HG03025 (cell line): ENCODE data around the gene NUDT22.
A peak's percentile ranks its signal among the peaks of the same experiment; 100 is the strongest.

Experiments
- ATAC-seq: cut with Tn5 transposase; IDR thresholded peaks from one replicate; pipeline ENCODE4 v1.9.1; 2021; ENCODE audit warnings: mild to moderate bottlenecking, moderate library complexity; ENCODE audit not compliant: unreplicated experiment, low FRiP score

NUDT22 gene

DNA sequence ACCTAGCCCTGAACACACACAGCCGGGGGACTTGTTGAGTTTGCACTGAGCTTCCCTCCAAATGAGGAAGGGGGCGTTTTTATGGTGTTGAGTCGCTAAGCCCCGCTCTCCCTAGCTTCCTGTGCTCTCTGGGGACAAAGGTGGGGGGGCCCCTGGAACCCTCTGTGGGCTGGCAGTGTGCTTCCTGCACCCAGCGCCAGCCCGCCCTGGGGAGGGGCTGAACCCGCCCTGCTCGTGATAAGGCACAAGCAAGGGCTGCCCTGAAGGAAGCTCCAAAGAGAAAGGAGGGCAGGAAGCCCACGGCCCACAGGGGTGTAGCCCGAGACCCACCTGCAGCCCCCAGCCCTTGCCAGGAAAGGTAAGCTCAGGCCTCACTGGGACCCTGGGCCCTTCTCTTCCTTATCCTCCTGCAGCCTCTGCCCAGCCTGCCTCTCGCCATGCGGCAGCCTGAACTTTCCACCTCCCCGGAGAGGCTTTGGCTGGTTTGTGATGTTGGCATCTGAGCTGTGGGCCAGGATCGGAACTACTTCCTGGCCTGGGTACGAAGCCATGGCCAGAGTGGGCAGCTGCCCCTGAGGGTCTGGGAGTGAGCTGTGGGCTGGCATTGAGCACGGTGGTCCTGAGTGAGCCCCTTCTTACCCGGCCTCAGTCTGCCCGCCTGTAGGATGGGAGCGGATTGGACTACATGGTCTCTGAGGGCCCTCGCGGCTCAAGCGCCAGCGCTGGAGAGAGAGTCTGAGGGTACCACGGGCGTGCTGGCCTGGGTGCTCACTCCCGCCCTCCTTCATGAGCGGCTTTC lies 19.4 kb upstream of the NUDT22 start, which contains the start of gene FERMT3:
Gene FERMT3, plus strand, starts transcription at position 265 of the 799 bp plus-strand sequence. CDS start 644 bp downstream, outside the sequence.
- no peak for ATAC-seq

DNA sequence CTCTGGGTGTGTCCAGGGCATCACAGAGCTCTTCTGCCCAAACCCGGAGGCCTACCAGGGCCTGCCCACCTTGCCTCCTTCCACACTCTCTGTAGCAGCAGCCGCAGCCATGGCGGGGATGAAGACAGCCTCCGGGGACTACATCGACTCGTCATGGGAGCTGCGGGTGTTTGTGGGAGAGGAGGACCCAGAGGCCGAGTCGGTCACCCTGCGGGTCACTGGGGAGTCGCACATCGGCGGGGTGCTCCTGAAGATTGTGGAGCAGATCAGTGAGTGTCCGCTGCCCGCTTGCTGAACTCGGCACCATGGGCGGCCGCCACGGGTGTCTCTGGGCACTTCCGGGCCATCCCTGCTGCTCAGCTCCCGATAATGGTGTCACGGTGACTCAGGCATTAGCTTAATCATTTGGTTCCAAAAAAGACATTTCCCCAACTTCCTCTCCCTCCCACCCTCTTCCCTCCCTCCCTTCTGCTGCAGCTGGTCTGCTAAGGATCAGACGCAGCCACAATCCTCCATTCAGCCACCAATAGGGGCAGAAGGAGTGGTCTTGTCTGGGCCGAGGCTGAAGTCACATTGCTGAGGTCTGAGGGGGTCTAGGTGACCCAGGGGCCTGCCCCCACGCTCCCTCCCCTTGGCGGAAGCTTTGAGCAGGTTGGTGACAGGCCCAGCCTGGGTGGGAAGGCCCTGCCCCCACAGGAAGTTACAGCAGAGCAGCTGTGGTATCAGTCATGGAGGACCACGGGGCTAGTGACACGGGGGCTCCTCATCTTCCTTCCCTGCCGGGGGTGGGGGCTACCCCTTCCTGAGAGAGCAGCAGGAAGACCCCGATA lies 18.6 kb upstream of the NUDT22 start:
- ATAC-seq = peak; percentile 40

DNA sequence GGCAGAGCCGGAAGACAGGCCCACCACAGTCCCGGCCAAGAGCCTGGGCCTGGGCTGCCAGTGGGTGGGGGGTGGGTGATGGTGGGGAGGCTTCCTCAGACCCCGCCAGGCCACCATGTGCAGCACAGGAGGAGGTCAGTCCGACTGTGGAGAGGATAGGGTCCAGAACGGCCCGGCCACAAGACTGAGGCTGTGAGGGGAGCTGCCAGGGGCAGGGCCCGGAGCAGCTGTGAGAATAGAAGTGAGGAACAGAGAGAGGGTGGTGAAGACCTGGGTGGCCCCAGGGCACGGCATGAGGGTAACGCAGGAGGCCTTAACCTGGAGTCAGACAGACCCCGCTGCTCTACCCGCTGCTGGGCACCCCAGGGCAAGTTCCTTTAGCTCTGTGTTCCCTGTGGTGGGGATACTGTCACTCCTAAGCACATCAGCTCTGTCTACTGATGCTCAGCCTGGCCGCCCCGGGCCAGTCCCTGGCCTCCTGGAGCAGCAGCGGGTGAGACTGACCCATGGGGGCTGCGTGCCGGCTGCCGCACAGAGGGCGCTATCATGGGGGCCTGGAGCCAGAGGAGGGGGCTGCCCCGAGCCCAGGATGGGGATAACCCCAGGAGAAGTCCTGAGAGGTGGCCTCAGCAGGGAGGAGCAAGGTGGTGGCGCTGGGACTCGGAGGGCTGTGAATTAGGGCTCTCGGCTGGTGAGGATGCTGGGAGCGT lies 17.8 kb upstream of the NUDT22 start:
- ATAC-seq = no peak

DNA sequence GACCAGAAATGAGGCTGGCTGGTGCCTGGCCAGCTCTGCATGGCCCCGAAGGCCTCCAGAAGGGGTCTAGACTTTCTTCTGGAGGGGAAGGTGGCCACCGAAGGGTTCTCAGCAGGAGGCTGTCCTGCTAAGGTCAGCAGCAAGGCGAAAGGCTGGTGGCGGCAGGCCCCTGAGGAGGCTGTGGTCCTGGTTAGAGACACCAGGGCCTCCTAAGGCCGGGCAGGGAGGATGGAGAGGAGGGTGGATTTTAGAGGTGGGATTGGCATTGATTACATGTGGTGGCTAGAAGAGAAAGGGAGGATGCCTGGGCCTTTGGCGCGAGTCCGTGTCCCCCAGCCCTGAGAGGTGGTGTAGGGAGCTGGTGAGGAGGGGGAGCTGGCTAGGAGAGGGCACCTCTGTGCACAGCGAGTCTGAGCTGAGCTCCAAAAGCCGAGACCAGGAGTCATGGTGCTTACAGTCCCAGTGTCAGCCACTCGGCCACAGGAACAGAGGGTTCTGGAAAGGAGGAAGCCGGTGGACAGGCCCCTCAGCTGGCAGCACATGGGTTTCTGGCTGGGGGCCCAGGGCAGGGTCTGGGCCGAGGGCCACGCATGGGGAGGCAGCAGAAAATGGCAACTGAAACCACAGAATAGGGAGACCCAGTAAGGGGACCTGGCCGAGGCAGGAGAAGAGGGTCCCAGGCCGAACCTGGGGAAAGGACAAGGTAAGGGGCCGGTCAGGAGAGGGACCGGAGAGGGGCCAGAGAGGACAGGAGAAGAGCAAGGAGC lies 17.1 kb upstream of the NUDT22 start:
- ATAC-seq = no peak

DNA sequence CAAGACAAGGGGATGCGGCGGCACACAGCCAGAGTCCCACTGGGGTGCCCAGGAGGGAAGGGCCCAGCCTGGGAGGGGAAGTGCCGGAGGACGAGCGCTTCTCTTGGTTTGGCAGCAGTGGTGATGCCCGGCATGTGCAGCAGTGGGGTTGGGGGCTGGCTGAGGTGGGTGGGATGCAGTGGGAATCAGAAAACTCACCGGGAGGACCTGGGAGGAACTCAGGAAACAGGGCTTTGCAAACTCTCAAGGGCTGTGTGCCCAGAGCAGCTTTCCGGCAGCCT lies 16.6 kb upstream of the NUDT22 start:
- no peak for ATAC-seq

DNA sequence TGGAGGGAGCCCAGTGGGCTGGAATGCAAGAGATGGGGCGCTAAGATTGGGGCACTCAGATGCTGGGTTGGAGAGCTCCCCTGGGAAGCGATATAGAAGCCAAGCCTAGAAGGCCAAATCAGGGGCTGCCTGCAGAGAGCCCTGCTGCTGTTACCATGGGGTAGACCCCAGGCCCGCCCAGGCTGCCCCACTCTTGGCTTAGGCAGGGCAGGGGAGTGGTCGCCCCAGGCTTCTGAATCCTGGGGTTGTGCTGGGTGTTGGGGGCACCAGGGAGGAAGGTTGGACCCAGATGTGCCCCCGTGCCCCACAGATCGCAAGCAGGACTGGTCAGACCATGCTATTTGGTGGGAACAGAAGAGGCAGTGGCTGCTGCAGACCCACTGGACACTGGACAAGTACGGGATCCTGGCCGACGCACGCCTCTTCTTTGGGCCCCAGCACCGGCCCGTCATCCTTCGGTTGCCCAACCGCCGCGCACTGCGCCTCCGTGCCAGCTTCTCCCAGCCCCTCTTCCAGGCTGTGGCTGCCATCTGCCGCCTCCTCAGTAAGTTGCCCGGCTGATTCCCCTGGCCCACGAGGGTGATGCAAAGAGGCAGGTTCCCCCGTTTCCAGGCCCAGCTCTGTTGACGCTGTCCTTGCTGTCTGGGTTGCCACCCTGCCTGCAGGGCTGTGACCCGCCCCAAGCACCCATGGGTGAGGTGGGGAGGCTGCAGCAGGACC lies 15.6 kb upstream of the NUDT22 start:
- ATAC-seq = no peak

DNA sequence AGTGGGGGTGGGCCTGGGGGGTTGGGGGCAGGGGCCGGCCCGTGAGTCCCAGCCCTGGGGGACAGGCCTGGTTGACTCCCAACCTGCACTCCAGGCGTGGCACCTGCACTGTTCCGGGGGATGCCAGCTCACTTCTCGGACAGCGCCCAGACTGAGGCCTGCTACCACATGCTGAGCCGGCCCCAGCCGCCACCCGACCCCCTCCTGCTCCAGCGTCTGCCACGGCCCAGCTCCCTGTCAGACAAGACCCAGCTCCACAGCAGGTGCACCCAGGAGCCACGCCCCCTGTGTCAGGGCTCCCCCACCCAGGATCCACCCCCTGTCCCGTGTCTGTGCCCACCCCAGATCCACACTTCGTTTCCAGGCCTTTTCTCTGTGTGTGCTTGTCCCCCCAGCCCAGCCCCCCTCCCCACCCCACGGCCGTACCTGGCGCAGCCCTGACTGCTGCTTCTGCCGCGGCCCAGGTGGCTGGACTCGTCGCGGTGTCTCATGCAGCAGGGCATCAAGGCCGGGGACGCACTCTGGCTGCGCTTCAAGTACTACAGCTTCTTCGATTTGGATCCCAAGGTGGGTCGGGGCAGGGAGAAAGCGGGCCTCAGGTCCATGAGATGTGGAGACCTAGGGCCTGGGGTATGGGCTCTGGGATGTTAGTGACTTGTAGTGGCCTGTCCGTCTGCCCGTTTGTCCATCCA lies 14.7 kb upstream of the NUDT22 start:
- no peak for ATAC-seq

DNA sequence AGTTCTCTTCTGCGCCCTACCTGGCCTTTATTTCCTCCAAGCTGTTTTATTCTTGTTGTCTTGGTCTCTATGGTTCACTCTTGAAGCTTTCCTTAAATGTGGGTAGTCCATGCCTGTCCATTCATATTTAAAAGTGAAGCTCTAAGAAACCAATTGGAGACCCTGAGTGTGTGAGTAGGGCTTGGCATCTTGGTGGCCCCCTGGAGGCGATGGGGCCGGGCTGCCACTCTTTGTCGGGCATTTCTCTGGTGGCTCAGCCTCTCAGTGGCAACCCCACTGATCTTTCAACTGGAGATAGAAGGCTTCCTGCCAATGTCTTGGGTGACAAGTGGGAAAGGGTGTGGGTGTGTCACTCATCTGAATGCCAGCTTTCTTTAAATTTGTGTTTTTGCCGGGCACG lies 9.2 kb upstream of the NUDT22 start:
- no peak for ATAC-seq

DNA sequence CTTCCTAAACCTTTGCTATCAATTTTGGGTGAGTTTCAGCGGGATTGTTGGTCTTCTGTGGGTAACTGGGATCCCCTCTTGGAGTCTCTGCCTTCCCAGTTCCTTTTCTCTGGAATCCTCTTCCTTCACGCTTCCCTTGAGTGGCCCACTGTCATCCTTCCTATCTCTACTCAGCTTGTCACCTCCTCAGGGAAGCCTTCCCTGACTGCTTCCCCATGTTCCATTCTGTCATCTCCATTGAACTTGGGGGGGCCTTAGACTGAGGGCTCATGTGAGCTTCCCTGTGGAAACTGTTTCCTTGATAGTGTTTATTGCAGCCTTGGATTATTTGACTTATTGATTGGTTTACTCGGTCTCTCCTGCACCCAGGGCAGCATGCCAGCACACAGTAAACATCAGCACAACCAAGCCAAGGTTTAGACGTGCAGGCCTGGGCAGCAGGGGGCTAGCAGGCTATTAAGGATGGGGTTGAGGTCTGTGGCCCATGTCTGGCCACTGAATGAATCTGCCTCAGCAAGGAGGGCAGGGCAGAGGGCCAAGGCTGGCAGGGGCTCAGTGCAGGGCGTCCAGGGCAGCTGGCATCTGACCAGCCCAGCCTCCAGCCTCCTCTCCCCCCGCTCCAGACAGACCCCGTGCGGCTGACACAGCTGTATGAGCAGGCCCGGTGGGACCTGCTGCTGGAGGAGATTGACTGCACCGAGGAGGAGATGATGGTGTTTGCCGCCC lies 7.3 kb upstream of the NUDT22 start:
- ATAC-seq = no peak

DNA sequence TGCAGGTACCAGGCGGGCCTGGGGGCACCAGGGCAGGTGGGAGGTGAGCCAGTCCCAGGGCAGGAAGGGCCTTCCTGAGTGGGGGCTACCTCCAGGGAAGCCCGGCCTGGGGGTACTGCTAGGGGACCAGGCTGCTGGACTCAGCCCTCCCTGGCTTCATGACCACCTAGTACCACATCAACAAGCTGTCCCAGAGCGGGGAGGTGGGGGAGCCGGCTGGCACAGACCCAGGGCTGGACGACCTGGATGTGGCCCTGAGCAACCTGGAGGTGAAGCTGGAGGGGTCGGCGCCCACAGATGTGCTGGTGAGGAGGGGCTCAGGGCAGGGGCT lies 6.8 kb upstream of the NUDT22 start:
- no peak for ATAC-seq

DNA sequence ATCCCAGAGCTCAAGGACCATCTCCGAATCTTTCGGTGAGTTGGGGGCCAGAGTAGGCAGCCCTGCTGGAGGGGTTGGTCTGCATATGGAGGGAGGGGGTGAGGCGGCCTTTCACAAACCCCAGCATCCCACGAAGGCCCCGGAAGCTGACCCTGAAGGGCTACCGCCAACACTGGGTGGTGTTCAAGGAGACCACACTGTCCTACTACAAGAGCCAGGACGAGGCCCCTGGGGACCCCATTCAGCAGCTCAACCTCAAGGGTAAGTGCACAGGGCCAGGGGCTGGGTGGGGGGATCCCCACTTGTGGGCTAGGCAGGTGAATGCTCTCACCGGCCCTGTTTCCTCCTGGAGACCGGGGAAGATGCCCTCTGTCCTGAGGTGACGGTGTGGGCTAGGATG lies 6.3 kb upstream of the NUDT22 start:
- ATAC-seq = no peak

DNA sequence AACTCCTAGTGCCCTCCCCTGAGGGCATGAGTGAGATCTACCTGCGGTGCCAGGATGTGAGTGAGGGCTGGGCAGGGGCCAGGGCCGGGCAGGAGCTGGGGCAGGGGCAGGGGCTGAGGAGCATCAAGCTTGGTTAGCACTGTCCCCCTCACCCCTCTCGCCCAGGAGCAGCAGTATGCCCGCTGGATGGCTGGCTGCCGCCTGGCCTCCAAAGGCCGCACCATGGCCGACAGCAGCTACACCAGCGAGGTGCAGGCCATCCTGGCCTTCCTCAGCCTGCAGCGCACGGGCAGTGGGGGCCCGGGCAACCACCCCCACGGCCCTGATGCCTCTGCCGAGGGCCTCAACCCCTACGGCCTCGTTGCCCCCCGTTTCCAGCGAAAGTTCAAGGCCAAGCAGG lies 5.8 kb upstream of the NUDT22 start:
- no peak for ATAC-seq

DNA sequence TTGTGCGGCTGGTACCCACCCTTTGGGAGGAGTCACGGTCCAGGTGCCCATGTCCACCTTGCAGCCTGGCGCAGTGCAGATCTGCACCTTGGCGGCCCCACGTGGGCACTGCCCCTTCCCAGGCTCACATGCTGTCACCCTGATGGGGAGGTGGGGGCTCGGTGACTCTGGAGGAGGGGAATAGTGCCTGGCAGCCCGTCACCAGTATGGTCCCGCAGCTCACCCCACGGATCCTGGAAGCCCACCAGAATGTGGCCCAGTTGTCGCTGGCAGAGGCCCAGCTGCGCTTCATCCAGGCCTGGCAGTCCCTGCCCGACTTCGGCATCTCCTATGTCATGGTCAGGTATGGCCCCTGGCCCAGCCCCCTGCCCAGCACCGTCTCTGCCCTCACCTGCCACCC lies 5.3 kb upstream of the NUDT22 start:
- ATAC-seq = no peak

DNA sequence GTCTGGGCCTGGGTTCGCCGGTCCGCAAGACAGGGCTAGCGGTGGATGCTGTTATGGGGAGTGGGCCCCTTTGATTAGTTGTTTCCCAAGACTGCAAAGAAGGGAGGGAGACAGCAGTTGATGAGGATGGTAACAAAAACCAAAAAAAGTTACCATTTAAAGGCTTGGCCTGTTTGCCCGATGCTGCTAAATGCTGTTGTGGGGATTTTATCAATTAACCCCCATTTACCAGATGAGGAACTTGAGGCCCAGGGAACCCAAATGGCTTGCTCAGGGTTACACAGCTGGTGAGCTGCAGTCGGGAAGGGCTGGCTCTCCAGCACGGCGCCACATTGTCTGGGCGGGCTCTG lies 3.4 kb upstream of the NUDT22 start:
- ATAC-seq = no peak

DNA sequence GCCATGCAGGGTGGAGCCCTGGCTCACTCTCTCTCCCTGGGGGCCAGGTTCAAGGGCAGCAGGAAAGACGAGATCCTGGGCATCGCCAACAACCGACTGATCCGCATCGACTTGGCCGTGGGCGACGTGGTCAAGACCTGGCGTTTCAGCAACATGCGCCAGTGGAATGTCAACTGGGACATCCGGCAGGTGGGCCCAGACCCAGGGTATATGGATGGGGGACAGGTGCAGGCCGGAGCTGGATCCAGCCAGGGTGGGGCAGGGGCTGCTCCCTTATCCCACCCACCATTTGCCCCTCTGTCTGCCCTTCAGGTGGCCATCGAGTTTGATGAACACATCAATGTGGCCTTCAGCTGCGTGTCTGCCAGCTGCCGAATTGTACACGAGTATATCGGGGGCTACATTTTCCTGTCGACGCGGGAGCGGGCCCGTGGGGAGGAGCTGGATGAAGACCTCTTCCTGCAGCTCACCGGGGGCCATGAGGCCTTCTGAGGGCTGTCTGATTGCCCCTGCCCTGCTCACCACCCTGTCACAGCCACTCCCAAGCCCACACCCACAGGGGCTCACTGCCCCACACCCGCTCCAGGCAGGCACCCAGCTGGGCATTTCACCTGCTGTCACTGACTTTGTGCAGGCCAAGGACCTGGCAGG lies 2.9 kb upstream of the NUDT22 start:
- ATAC-seq = no peak

DNA sequence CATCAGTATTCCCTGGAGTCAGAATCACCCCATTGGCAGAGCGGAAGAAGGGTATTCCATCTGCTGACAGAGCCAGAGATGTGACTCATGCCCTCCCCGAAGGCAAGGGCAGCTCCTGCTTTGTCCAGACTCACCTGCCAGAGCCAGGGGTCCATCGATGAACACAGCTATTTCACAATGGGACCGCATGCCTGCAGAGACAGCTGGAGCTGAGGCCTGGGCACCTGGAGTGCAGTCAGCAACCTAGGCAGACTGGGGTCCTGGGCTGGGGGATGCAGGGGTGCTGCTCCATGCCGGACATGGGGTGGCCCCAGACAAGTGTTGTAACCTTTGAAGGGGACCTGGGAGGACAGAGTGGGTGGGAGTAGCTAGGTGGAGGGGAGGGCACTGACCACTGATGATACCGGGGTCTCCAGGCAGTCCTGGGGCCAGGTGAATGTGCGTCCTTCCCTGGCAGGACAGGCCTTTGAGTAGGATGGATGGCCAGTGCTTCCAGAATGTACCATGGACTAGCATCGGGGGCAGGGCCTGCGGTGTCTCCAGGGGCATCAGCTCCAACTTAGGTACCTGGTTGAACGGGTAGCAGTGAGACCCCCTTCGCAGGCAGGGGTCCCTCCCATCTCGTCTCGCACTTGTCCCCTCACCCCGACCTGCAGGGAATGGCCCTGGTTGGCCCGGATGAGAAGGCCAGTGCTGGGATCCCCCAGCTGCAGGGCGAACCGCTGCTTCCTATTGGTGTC lies 1.8 kb upstream of the NUDT22 start:
- ATAC-seq = no peak

DNA sequence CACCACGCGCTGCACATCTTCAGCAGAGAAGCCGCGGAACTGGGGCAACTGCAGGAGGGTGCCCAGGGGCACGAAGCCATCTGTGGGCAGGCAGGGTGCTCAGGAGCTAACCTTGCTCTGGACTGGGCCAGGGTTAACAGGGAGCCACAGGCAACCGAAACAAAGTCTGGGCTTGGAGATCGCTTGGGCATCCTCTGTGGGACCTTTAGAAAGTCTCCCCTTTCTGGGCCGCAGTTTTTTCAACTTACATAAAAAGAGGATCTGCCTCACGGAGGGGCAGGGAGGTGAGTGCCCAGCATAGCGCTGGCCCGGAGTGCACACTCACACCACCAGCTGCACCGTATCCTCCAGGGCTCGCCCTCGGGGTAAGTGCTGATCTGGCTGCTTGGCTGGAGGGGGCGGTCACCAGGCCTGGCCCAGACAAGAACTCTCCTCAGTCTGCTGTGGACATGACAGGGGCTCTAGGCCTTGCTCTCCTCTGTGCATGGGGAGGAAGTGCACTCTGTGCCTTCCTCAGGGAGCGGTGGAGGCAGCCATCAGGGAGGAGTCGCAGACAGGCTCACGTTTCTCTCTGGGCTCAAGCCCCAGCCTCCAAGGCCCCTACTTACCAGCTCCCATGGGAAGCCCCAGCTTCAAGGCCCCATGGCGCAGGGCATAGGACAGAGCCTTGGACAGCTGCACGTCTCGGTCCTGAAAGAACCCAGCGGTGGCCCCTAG lies 1.0 kb upstream of the NUDT22 start:
- ATAC-seq = no peak
